ENCODE results near the gene NR3C1. TPM values are rescaled to one million over a fixed set of nuclear protein-coding genes. Genes with fewer than 3 reads are reported as not detected.

The NR3C1 gene
- total RNA-seq, 1 donor = 55.7 TPM

DNA sequence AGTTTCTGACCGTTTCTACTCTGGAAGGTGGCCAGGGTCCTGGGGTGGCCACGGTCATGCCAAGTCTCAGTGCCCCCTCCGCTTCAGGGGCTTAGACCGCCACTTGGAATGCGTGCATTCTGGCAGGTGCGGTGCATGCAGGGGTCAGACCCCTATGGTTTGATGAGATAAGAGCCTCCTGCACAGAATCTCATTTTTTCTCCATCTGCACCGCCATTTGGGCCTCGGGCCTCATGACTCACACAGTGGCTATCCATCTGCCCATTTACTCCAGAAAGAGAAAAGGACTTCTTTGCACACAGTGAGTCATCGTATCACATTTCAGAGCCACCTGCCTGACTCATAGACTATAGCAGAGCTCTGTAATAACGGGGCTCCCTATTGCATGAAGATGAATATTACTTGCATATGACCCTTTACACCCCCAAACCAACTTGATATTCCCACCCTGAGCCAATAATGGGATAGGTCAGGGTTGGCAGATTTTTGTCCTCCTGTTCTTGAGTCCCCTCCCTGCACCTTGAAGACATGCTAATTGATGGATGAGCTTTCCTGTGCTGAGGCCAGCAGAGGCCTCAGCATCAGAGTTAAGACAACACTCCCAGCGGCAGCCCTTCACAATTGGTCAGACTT is 157.4 kb downstream of the NR3C1 start:
- peak; percentile 82 for DNase-seq (ENCODE audit: low read depth)
- no peak overlapping the region for H3K4me3 ChIP-seq (ENCODE audit: low read depth, low read length)
- TF ChIP-seq, protein P1, sequence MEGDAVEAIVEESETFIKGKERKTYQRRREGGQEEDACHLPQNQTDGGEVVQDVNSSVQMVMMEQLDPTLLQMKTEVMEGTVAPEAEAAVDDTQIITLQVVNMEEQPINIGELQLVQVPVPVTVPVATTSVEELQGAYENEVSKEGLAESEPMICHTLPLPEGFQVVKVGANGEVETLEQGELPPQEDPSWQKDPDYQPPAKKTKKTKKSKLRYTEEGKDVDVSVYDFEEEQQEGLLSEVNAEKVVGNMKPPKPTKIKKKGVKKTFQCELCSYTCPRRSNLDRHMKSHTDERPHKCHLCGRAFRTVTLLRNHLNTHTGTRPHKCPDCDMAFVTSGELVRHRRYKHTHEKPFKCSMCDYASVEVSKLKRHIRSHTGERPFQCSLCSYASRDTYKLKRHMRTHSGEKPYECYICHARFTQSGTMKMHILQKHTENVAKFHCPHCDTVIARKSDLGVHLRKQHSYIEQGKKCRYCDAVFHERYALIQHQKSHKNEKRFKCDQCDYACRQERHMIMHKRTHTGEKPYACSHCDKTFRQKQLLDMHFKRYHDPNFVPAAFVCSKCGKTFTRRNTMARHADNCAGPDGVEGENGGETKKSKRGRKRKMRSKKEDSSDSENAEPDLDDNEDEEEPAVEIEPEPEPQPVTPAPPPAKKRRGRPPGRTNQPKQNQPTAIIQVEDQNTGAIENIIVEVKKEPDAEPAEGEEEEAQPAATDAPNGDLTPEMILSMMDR (IDR thresholded peaks at IDR 0.05; ENCODE audit: insufficient read depth, low read depth, low read length) = no peak

DNA sequence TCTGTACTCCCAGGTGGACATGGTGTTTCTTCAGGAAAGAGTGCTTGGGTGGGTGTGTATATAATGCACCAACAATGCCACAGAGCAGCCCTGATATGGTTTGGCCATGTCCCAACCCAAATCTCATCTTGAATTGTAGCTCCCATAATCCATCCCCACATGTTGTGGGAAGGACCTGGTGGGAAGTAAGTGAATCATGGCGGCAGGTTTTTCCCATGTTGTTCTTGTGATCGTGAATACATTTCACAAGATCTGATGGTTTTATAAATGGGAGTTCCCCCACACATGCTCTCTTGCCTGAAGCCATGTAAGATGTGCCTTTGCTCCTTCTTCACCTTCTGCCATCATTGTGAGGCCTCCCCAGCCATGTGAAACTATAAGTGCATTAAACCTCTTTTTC is 158.5 kb downstream of the NR3C1 start:
- peak; percentile 44 for DNase-seq (ENCODE audit: low read depth)
- no peak overlapping the region for H3K4me3 ChIP-seq (ENCODE audit: low read depth, low read length)
- TF ChIP-seq, protein P1 (IDR thresholded peaks at IDR 0.05; ENCODE audit: insufficient read depth, low read depth, low read length) = no peak

DNA sequence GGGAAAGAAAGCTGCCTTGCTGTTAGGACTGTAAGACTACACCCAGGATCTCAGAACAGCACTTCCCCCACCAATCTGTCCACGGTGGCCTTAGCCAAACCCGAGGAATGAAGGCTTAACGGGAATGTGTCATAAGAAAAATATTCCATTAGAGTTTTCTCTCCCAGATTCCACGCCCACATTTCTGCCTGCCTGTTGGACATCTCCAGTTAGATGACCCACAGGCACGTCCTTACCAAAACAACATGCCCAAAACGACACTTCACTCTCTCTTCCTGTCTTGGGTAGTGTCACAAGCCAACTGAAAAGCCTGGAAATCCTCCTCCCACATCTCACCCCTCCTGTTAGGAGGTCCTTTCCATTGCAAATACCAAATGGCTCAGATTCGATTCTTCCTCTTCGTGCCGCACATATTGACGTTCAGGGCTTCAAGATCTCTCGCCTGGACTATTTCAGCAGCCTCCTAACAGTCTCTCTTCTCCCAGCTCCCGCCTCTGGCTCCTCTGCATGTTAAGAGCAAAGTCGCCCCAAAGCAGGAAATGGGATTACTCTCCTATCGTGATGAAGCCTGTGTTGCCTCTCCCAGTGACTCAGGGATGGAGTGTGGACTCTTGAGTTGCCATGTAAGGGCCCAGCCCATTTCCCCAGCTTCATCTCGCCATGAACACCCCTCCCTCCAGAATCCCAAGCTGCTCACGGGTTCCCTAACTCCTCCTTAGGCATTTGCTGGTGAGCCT is 159.3 kb downstream of the NR3C1 start:
- TF ChIP-seq, protein P1 (IDR thresholded peaks at IDR 0.05; ENCODE audit: insufficient read depth, low read depth, low read length) = no peak
- H3K4me3 ChIP-seq (ENCODE audit: low read depth, low read length) = peak overlapping the region; percentile 45

DNA sequence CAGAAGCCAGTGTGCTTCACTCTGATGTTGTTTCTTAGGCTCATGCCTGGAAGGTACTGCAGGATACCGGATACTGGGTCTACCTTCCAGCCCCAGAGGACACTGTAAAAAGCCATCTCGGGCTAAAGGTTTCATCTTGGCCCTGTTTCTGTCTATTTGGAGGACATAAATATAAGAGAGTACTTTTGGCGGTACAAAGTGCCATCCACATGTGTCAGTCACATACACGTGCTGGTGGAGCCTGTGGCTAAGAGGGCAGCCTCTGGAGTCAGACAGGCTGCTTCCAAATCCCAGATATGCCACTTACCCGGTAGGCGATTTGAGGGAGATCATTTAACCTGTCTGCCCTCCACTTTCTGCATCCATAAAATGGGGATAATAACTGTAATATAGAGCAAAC is 160.4 kb downstream of the NR3C1 start:
- DNase-seq (ENCODE audit: low read depth) = no peak
- H3K4me3 ChIP-seq (ENCODE audit: low read depth, low read length) = no peak overlapping the region
- TF ChIP-seq, protein P1 (IDR thresholded peaks at IDR 0.05; ENCODE audit: insufficient read depth, low read depth, low read length) = no peak

More for the DNA sequence above, 159.3 kb downstream of the NR3C1 start:
- DNase-seq (ENCODE audit: low read depth) = peak; percentile 98

DNA sequence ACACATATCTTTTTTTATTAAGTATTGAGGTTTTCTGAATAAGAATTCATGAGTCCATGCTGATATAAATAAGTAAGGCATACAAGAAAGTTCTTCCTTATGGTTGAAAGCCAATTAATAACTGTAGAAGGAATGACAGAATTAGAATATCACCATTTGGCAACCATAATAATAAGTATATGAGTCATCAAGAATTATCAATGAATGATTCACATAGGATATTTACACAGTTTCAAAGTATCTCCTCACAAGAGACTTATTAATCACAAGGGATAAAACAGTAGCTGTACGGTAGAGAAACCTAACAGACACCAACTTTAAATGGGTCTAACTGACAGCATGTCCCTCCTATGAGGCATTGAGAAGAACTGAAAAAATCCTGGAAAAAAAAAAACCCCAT is 161.6 kb downstream of the NR3C1 start:
- TF ChIP-seq, protein P1 (IDR thresholded peaks at IDR 0.05; ENCODE audit: insufficient read depth, low read depth, low read length) = no peak
- DNase-seq (ENCODE audit: low read depth) = peak; percentile 30
- no peak overlapping the region for H3K4me3 ChIP-seq (ENCODE audit: low read depth, low read length)

DNA sequence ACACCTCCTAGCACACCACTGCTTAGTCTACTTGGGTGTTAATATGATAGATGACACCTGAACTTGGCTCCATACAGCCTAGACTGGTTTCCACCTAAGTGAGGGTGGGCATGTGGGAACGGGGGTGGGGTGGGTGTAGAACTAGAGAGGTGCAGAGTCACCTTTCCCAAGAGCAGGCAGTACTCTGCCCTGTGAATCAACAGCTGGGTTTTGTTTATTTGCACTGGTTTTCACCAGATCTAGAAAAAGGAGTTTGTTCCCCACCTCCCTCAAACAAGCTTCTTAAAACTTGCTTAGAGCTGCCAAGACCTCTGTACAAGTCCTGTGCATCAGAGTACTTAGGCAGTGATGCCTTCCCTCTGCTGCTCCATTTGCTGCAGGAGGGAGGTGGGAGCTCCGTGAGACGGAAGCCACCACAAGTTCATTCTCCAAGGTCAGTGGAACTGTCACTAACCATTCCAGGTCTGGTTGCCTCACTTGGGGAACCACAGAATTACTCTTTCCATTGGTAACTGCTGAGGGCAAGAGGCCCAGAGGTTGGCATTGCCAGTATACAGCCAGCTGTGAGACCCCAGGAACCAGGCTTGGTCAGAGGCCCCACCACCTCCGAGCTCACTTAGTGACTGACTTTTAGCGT is 163.5 kb downstream of the NR3C1 start:
- DNase-seq (ENCODE audit: low read depth) = no peak
- H3K4me3 ChIP-seq (ENCODE audit: low read depth, low read length) = no peak overlapping the region
- TF ChIP-seq, protein P1 (IDR thresholded peaks at IDR 0.05; ENCODE audit: insufficient read depth, low read depth, low read length) = no peak
